K562 (cell line): Measurements from ENCODE around the gene RFT1. TPM values are rescaled to one million over a fixed set of nuclear protein-coding genes. Genes with fewer than 3 reads are reported as not detected.

Experiments used
- CHD4 ChIP-seq: fragments of 200-600 bp; sonication (generic); IDR thresholded peaks from 3 replicates; pipeline ENCODE4 v1.6.1; 2012; ENCODE audit warnings: low read depth, mild to moderate bottlenecking, mixed read lengths, low read length, inconsistent platforms; ENCODE audit not compliant: insufficient read depth, insufficient replicate concordance, poor library complexity, severe bottlenecking
- NR2F6 ChIP-seq: fragments of 450-650 bp; formaldehyde crosslinking; IDR thresholded peaks from 2 replicates; pipeline ENCODE4 v1.4.0; 2020; ENCODE audit warnings: mild to moderate bottlenecking
- STAG1 ChIP-seq: sonication (generic); formaldehyde crosslinking; IDR thresholded peaks from 2 replicates; pipeline ENCODE4 v1.5.0; 2020; ENCODE audit warnings: missing genetic modification reagents, borderline replicate concordance
- ZBTB17 ChIP-seq: fragments of 450-650 bp; formaldehyde crosslinking; IDR thresholded peaks from 2 replicates; pipeline ENCODE4 v1.4.0; 2020; ENCODE audit warnings: mild to moderate bottlenecking
- ZBTB40 ChIP-seq, 2 experiments: fragments of 450-650 bp in 1 of 2; sonication (generic) in 1 of 2; formaldehyde crosslinking in 1 of 2; IDR thresholded peaks; 2 replicates each; pipeline versions ENCODE4 v1.7.1 to v1.9.0; 2016 to 2022; ENCODE audit warnings: inconsistent platforms in 1 of 2, mild to moderate bottlenecking in 1 of 2, missing genetic modification reagents in 1 of 2
- polyA plus RNA-seq, 8 experiments: library from polyadenylated mRNA; depleted of rRNA in 4 of 8; stranded (reverse) in 5 of 8; unstranded in 3 of 8; fragments of >200 nt; fragmentation: Nextera tagmentation in 2 of 8; fragmentation: Illumina TruSeq in 1 of 8; extraction: Ambion mirVana in 2 of 8; extraction: Trizol in 1 of 8; gene quantifications; 2 replicates each; pipeline versions ENCODE4 v1.2.1 to v1.2.3, GENCODE V29; 2011 to 2014; ENCODE audit warnings: inconsistent platforms in 1 of 8, missing spikeins in 1 of 8
- total RNA-seq, 7 experiments: library from RNA; depleted of rRNA in 6 of 7; stranded (reverse); fragments of >200 nt in 6 of 7; fragmentation: Illumina TruSeq in 2 of 7; extraction: Trizol in 2 of 7; gene quantifications; 2 replicates each; pipeline versions ENCODE4 v1.2.1 to v1.2.3, GENCODE V29; 2011 to 2021; ENCODE audit warnings: low replicate concordance in 1 of 7

Gene RFT1
- total and polyA plus RNA-seq, 9 of the 15 experiments (the other 6 are each of a cell fraction or from before 2014, with no cell fraction given) = 4.4 to 23.8 (median 8.9) TPM

- TF ChIP-seq ZBTB40 (IDR thresholded peaks at IDR 0.05) (no peak), ZBTB40 (CRISPR knock-in tag; IDR thresholded peaks at IDR 0.05) (no peak), NR2F6 (CRISPR knock-in tag) (no peak), STAG1 (no peak), CHD4 (no peak), ZBTB17 (CRISPR knock-in tag) (no peak)
Observed at GRCh38 chr3:53079791-53080555, 50.3 kb downstream of the RFT1 start (continued).
